ENCODE data around the gene EIF1B.

DNA sequence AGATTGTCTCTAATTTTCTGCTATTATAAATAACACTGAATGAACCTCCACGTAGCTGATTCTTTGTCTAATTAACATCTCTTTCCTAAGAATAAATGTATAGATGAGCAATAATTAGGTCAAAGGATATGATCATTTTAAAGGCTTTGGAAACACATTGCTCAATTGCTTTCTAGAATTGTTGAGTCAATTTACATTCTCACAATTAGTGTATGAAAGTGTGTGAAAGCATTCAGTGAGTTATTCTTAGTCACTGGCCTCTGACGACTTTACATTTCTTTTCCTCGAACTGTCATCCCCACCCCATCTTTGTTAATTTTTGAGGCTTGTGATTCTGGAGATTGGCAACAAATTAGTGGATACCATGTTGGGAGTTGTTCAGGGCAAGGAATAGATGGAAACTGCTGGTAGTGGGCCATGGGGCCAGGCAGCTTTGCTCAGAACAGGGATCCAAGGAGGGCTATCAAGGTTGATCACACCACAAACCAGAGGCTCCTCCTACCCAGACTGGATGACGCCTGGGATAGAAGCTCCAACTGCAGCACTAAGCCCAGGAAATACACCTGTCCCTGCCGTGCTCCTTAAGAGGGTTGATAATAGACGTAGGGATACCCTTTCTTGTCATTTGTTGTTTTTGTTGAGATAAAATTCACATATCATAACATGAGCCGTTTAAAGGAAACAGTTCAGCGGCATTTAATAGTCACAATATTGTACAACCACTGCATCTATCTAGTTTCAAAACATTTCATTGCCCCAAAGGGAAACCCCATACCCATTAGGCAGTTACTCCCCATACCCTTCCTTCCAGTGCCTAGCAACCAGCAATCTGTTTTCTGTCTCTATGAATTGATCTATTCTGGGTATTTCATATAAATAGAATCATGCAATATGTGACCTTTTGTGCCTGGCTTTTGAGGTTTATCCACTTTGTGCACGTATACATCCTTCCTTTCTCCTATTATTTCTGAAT lies 27.9 kb downstream of the EIF1B start:
- TF ChIP-seq CTCF (conservative IDR thresholded peaks at IDR 0.05) (no peak), EZH2 (IDR thresholded peaks at IDR 0.05; ENCODE audit: low read depth) (no peak)

Data from PC-9 (cell line).